Heart right ventricle (tissue), 16 donors: ENCODE measurements around the gene RFX3. TPM values are rescaled to one million over a fixed set of nuclear protein-coding genes. Genes with fewer than 3 reads are reported as not detected.

ENCODE experiments used
- ATAC-seq, 8 donors: fragments of 200-7000 bp; cut with Tn5 transposase; one replicate each; pipeline ENCODE4 v1.9.1; 2020; ENCODE audit warnings: mild to moderate bottlenecking in 8 of 8, moderate library complexity in 8 of 8, moderate number of reproducible peaks in 1 of 8
- DNase-seq, 2 donors: peaks; one replicate each; pipeline ENCODE4 v3.0.0-alpha.2; 2020
- H3K27ac ChIP-seq, 10 donors: fragments of 200-600 bp; sonication (generic) in 2 of 10; one replicate each; pipeline versions ENCODE4 v1.5.0 to v1.8.0; 2020 to 2022; ENCODE audit warnings: mild to moderate bottlenecking in 3 of 10
- H3K27me3 ChIP-seq, 7 donors: fragments of 200-600 bp; one replicate each; pipeline ENCODE4 v1.8.0; 2021 to 2022; ENCODE audit warnings: mild to moderate bottlenecking in 2 of 7
- H3K36me3 ChIP-seq, 9 donors: fragments of 200-600 bp; sonication (generic) in 1 of 9; one replicate each; pipeline versions ENCODE4 v1.5.0 to v1.8.0; 2020 to 2022; ENCODE audit warnings: mild to moderate bottlenecking in 2 of 9
- H3K4me1 ChIP-seq, 9 donors: fragments of 200-600 bp; sonication (generic) in 1 of 9; one replicate each; pipeline versions ENCODE4 v1.5.0 to v1.8.0; 2020 to 2022; ENCODE audit warnings: mild to moderate bottlenecking in 4 of 9
- H3K4me3 ChIP-seq, 10 donors: fragments of 200-600 bp; sonication (generic) in 2 of 10; one replicate each; pipeline versions ENCODE4 v1.5.0 to v1.8.0; 2020 to 2022; ENCODE audit warnings: mild to moderate bottlenecking in 7 of 10, moderate library complexity in 2 of 10
- H3K9me3 ChIP-seq, 11 donors: fragments of 200-600 bp in 10 of 11; sonication (generic) in 2 of 11; one replicate each; pipeline versions ENCODE4 v1.5.0 to v1.8.0; 2013 to 2022; ENCODE audit warnings: mild to moderate bottlenecking in 2 of 11, control low read depth in 1 of 11, moderate library complexity in 1 of 11
- CTCF ChIP-seq, 9 donors: fragments of 200-600 bp; sonication (generic) in 2 of 9; IDR thresholded peaks; one replicate each; pipeline versions ENCODE4 v1.5.0 to v1.8.0; 2021 to 2022; ENCODE audit warnings: antibody characterized with exemption in 9 of 9, mild to moderate bottlenecking in 5 of 9, moderate library complexity in 1 of 9
- WGBS, 2 donors: extraction: QIAGEN DNeasy Blood & Tissue Kit; methylation state at CpG; one replicate each; pipeline ENCODE4 v1.1.7; 2013; ENCODE audit warnings: inconsistent platforms in 1 of 2; 5-methylcytosine and 5-hydroxymethylcytosine counted together
- intact Hi-C, 10 donors: fragments of 100-400 bp; cut with DNase I; formaldehyde crosslinking; loops; one replicate each; pipeline versions ENCODE4 v1.11.1 to v1.14.2; 2022
- polyA plus RNA-seq, 2 donors: library from polyadenylated mRNA; stranded (reverse); fragments of 200-250 nt; gene quantifications; one replicate each; pipeline ENCODE4 v1.2.3, GENCODE V29; 2013
- total RNA-seq, 10 donors: library from RNA; stranded (reverse); fragmentation: NEBNext Ultra II Directional in 3 of 10; extraction: Animal tissue kit (Norgen Biotek cat#: 25700) in 3 of 10; gene quantifications; one replicate each; pipeline versions ENCODE4 v1.2.1 to v1.2.4, GENCODE V29; 2021 to 2023
- donor health status: Arrhythmogenic right ventricular cardiomyopathy.
- donor health status: ischemic (EF 13 %, LVEDD 7.1; RV severe dilation, severe dysfunction).
- donor health status: healthy with polysubstance abuse.
- donor health status: DM: no; HTN: yes; CAD: no.
- donor health status: DM: no; HTN: no; CAD: no.
- donor health status: ischemic (EF 25% LVEDD 6.9; RV normal size, moderate dysfunction).
- donor health status: ischemic (EF 25% LVEDD 5.7; RV mildly dilated, moderate dysfunction).
- donor health status: healthy.
- donor health status: DM: yes; HTN: yes; CAD: no.
- donor health status: Ischemic cardiomyopathy.
- donor health status: ischemic (EF 35%, LVEDD 5.7; RV mildly dilated, moderate dysfunction).
- donor health status: nonischemic (EF 11% LVEDD 7.7; RV severe dilation, severe dysfunction).
- donor health status: DM: yes; HTN: yes; CAD: no.
- donor health status: PGD.
- donor health status: ischemic (EF 29% LVEDD 5.4; RV normal size, mild dysfunction).
- donor health status: nonischemic (EF 23%, LVEDD 6.1; RV moderate dilation, normal function).

Gene RFX3
- total and polyA plus RNA-seq, 12 donors = 0.43 to 5.9 (median 3.5) TPM

- peaks cover 0 to 51% (median 5%) of the 10 kb centered on the region in 9 donors for H3K4me1 ChIP-seq
- no peak for TF ChIP-seq CTCF (IDR thresholded peaks at IDR 0.05)
- no peaks in the 10 kb centered on the region for H3K9me3 ChIP-seq
- H3K27ac ChIP-seq = peak overlapping the region in 2 of 10 donors; percentile 15 to 67
- no peak for DNase-seq
- peak overlapping the region in 1 of 10 donors; percentile 33 for H3K4me3 ChIP-seq
- no peak for ATAC-seq
- no peaks in the 10 kb centered on the region for H3K36me3 ChIP-seq
- WGBS, 2 donors = 85 to 92% methylated on average over 6 of the region's 6 CpGs
- intact Hi-C loops = no loop called here
- no peaks in the 10 kb centered on the region for H3K27me3 ChIP-seq
These were observed 17.1 kb downstream of the RFX3 start for GRCh38 chr9:3508521-3509291.

GRCh38 chr9:3508078-3508431 is 17.7 kb downstream of the RFX3 start:
- no peak for TF ChIP-seq CTCF (IDR thresholded peaks at IDR 0.05)
- H3K36me3 ChIP-seq = no peaks in the 10 kb centered on the region
- 76 to 84% methylated on average over 2 of the region's 2 CpGs for WGBS, 2 donors
- DNase-seq (no peak), ATAC-seq (no peak)
- H3K27ac ChIP-seq = peak overlapping the region in 3 of 10 donors; percentile 28 to 67 (median 49)
- intact Hi-C loops = no loop called here
- peaks cover 0 to 44% (median under 1%) of the 10 kb centered on the region in 9 donors for H3K4me1 ChIP-seq
- peak overlapping the region in 2 of 10 donors; percentile 3 to 33 for H3K4me3 ChIP-seq
- H3K9me3 ChIP-seq = no peaks in the 10 kb centered on the region
- no peaks in the 10 kb centered on the region for H3K27me3 ChIP-seq

- 91 to 94% methylated on average over 6 of the region's 6 CpGs for WGBS, 2 donors
These were observed 18.3 kb downstream of the RFX3 start for GRCh38 chr9:3507395-3508077.

More at GRCh38 chr9:3507395-3508077, 18.3 kb downstream of the RFX3 start:
- no peaks in the 10 kb centered on the region for H3K27me3 ChIP-seq
- H3K4me3 ChIP-seq = peak overlapping the region in 2 of 10 donors; percentile 3 to 33
- intact Hi-C loops = no loop called here
- H3K9me3 ChIP-seq = no peaks in the 10 kb centered on the region
- peaks cover 0 to 44% (median 0%) of the 10 kb centered on the region in 9 donors for H3K4me1 ChIP-seq
- no peak for TF ChIP-seq CTCF (IDR thresholded peaks at IDR 0.05)
- ATAC-seq (peak in 1 of 8 donors; percentile 27), DNase-seq (no peak)
- H3K36me3 ChIP-seq = no peaks in the 10 kb centered on the region
- H3K27ac ChIP-seq = peak overlapping the region in 3 of 10 donors; percentile 28 to 67 (median 49)
